MCF 10A (cell line): Measurements from ENCODE around the gene STAT4. TPM values are rescaled to one million over a fixed set of nuclear protein-coding genes. Genes with fewer than 3 reads are reported as not detected.

Source experiments
- BruUV-seq: library from RNA; stranded (reverse); fragments of 400-500 nt; replicated peaks from 2 replicates; lab custom pipeline; 2021; lab: Mats Ljungman, UMichigan
- CTCF ChIA-PET: fragments of 300-600 bp; sonication (Branson Sonifier 250); formaldehyde crosslinking; extraction: SDS; loops from one replicate; lab custom pipeline; 2021; ENCODE audit warnings: antibody characterized with exemption, inconsistent platforms; lab: Yijun Ruan, JAX
- POLR2A ChIA-PET: fragments of 300-600, 350-650 bp; sonication (Branson Sonifier 250); formaldehyde crosslinking; extraction: SDS; loops from one replicate; lab custom pipeline; 2020; ENCODE audit warnings: antibody characterized with exemption, inconsistent platforms; lab: Yijun Ruan, JAX
- DNase-seq: peaks from one replicate; pipeline ENCODE4 v3.0.0-alpha.2; 2018; ENCODE audit not compliant: unreplicated experiment
- H3K27ac Mint-ChIP-seq: one replicate; pipeline ENCODE4 v1.8.0; 2022; ENCODE audit warnings: mild to moderate bottlenecking, low read depth, mixed read lengths; ENCODE audit not compliant: unreplicated experiment
- H3K27me3 Mint-ChIP-seq: one replicate; pipeline ENCODE4 v1.8.0; 2022; ENCODE audit warnings: mixed read lengths; ENCODE audit not compliant: insufficient read depth, unreplicated experiment
- H3K36me3 Mint-ChIP-seq: one replicate; pipeline ENCODE4 v1.8.0; 2022; ENCODE audit warnings: mild to moderate bottlenecking, moderate library complexity, mixed read lengths; ENCODE audit not compliant: insufficient read depth, unreplicated experiment
- H3K4me1 Mint-ChIP-seq: one replicate; pipeline ENCODE4 v1.8.0; 2022; ENCODE audit warnings: mixed read lengths; ENCODE audit not compliant: insufficient read depth, unreplicated experiment
- H3K4me3 Mint-ChIP-seq: one replicate; pipeline ENCODE4 v1.8.0; 2022; ENCODE audit warnings: mild to moderate bottlenecking, moderate library complexity, mixed read lengths; ENCODE audit not compliant: unreplicated experiment
- H3K9me3 Mint-ChIP-seq: one replicate; pipeline ENCODE4 v1.8.0; 2022; ENCODE audit warnings: mixed read lengths; ENCODE audit not compliant: unreplicated experiment
- CTCF ChIP-seq: fragments of 200-600 bp; IDR thresholded peaks from one replicate; pipeline ENCODE4 v1.8.0; 2022; ENCODE audit warnings: antibody characterized with exemption, mild to moderate bottlenecking; ENCODE audit not compliant: unreplicated experiment
- intact Hi-C: fragments of 100-400 bp; cut with micrococcal nuclease; formaldehyde crosslinking; loops from 2 replicates; pipeline ENCODE4 v1.14.1; 2022
- total RNA-seq: library from RNA; stranded (reverse); gene quantifications from 2 replicates; pipeline ENCODE4 v1.2.3, GENCODE V29; 2022

STAT4 gene
- total RNA-seq, 1 experiment from 2014 or later: 1.4 TPM

- H3K27ac Mint-ChIP-seq: no peak overlapping the region
- POLR2A ChIA-PET: no interaction called here
- CTCF ChIA-PET: interaction anchor here (0.9 kb wide), 1 partner anchor 55 kb away, joined by 3 read pairs; no protein-coding TSS in a partner anchor
- BruUV-seq: no TSS peak
- H3K36me3 Mint-ChIP-seq: no peaks in the 10 kb centered on the region
- intact Hi-C loops: no loop called here
- H3K4me3 Mint-ChIP-seq: no peak overlapping the region
- peaks cover 5% of the 10 kb centered on the region for H3K4me1 Mint-ChIP-seq
- H3K9me3 Mint-ChIP-seq: no peaks in the 10 kb centered on the region
- H3K27me3 Mint-ChIP-seq: peaks cover 5% of the 10 kb centered on the region
- TF ChIP-seq CTCF: no peak
- DNase-seq: no peak
These were observed 50.6 kb downstream of the STAT4 start for GRCh38 chr2:191100216-191100615.

GRCh38 chr2:191087311-191087710 lies 63.5 kb downstream of the STAT4 start:
- no peaks in the 10 kb centered on the region for H3K4me1 Mint-ChIP-seq
- DNase-seq: no peak
- no TSS peak for BruUV-seq
- TF ChIP-seq CTCF: no peak
- ChIA-PET CTCF (interaction anchor here (0.6 to 1.0 kb wide), 2 partner anchors 35 to 69 kb away, joined by 4 to 5 read pairs; no protein-coding TSS in a partner anchor), POLR2A (no interaction called here)
- intact Hi-C loops: no loop called here
- H3K27me3 Mint-ChIP-seq: no peaks in the 10 kb centered on the region
- H3K4me3 Mint-ChIP-seq: no peak overlapping the region
- H3K27ac Mint-ChIP-seq: no peak overlapping the region
- no peaks in the 10 kb centered on the region for H3K36me3 Mint-ChIP-seq
- no peaks in the 10 kb centered on the region for H3K9me3 Mint-ChIP-seq

- POLR2A ChIA-PET: no interaction called here
These were observed 64.1 kb downstream of the STAT4 start for GRCh38 chr2:191086706-191087105.

GRCh38 chr2:191083540-191083939 lies 67.3 kb downstream of the STAT4 start:
- no peaks in the 10 kb centered on the region for H3K4me1 Mint-ChIP-seq
- H3K4me3 Mint-ChIP-seq: no peak overlapping the region
- H3K27me3 Mint-ChIP-seq: peaks cover 3% of the 10 kb centered on the region
- no TSS peak for BruUV-seq
- no peak overlapping the region for H3K27ac Mint-ChIP-seq
- no peak for DNase-seq
- no peak for TF ChIP-seq CTCF
- POLR2A ChIA-PET: no interaction called here
- CTCF ChIA-PET: interaction anchor here (0.6 to 0.7 kb wide), 2 partner anchors 14 to 1198 kb away, joined by 3 read pairs; no protein-coding TSS in a partner anchor
- no peaks in the 10 kb centered on the region for H3K9me3 Mint-ChIP-seq
- no peaks in the 10 kb centered on the region for H3K36me3 Mint-ChIP-seq
- intact Hi-C loops: no loop called here

More at GRCh38 chr2:191086706-191087105, 64.1 kb downstream of the STAT4 start:
- CTCF ChIA-PET: interaction anchor here (1.2 kb wide), 1 partner anchor 37 kb away, joined by 3 read pairs; no protein-coding TSS in a partner anchor
- no peak for DNase-seq
- TF ChIP-seq CTCF: no peak
- Mint-ChIP-seq H3K4me1 (no peaks in the 10 kb centered on the region), H3K27ac (no peak overlapping the region), H3K27me3 (no peaks in the 10 kb centered on the region), H3K9me3 (no peaks in the 10 kb centered on the region), H3K36me3 (no peaks in the 10 kb centered on the region), H3K4me3 (no peak overlapping the region)
- intact Hi-C loops: no loop called here
- no TSS peak for BruUV-seq
